ENCODE data around the gene TRIML2.

The TRIML2 gene

DNA sequence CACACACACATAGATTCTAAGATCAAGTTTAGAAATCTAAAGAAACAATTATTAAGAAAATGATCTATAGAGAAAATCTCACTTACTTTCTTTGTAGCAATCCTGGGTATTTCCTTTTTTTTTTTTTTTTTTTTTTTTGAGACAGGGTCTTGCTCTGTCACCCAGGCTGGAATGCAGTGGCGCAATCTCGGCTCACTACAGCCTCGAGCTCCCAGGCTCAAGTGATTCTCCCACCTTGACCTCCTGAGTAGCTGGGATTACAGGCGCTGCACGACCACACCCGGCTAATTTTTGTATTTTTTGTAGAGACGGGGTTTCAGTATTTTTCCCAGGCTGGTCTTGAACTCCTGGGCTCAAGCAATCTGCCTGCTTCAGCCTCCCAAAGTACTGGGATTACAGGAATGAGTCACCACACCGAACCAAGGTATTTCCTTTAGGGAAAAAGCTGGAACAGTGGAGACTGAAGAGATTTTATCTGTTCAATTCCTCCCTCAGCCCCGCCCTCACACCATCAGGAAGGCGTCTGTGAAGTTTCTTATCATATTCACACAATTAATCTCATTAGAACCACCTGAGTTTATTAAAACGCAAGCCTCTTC lies at the start of gene TRIML2:
Gene TRIML2 (minus strand): TSS at position 447 of the 599 bp plus-strand sequence. CDS start 4,235 bp downstream, outside the sequence.
- DNase-seq (ENCODE audit: low spot score): no peak

DNA sequence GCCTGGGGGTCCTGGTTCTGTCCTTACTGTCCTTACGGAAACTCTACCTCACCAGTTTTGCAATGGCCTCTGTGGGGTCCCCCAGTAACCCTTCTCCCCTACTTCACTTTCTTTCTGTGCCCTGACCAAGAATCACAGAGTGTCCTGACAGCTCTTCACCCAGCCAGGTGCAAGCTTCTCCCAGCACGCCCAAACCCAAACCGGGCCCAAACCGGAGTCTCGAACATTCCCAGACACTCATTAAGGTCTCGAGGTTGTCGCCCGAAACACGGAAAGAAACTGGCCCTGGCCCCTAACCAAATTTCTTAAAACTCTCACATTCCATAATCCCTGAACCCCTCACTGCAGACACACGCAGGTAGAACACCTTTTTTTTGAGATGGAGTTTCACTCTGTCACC lies 48.9 kb upstream of the TRIML2 start:
- DNase-seq (ENCODE audit: low spot score): no peak

- DNase-seq (ENCODE audit: low spot score): no peak
Observed at GRCh38 chr4:188154668-188155405, 45.4 kb upstream of the TRIML2 start.

GRCh38 chr4:188147776-188148175 lies 38.4 kb upstream of the TRIML2 start:
- DNase-seq (ENCODE audit: low spot score): no peak

DNA sequence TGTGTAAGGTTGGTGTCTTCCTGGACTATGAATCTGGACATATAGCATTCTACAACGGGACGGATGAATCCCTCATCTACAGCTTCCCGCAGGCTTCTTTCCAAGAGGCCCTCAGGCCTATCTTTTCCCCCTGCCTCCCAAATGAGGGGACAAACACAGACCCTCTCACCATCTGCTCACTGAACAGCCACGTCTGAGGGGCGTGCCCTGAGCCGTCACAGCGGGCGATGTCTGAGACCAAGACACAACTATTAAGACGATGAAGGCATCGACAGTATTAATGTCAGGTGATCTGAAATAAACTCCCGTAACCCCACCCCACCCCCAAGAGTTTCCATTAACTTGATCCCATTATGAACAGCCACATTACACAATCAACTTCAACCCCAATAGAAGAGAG lies 37.8 kb upstream of the TRIML2 start:
- no peak for DNase-seq (ENCODE audit: low spot score)

- no peak for DNase-seq (ENCODE audit: low spot score)
Observed at GRCh38 chr4:188146618-188147017, 37.2 kb upstream of the TRIML2 start.

DNA sequence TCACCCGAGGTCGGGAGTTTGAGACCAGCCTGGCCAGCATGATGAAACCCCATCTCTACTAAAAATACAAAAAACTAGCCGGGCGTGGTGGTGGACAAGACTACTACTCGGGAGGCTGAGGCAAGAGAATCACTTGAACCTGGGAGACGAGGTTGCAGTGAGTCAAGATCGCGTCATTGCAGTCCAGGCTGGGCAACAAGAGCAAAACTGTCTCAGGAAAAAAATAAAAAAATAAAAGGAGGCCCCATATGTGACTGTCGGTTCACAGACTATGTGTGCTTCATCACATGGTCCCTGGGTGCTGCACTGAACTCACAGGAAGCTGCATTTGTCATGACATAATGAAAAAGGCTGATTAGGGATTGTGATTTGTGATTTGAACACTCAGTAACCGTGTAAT lies 36.2 kb upstream of the TRIML2 start:
- no peak for DNase-seq (ENCODE audit: low spot score)

- no peak for DNase-seq (ENCODE audit: low spot score)
Observed at GRCh38 chr4:188143731-188144130, 34.3 kb upstream of the TRIML2 start.

- DNase-seq (ENCODE audit: low spot score): no peak
Observed at GRCh38 chr4:188139671-188140070, 30.3 kb upstream of the TRIML2 start.

- no peak for DNase-seq (ENCODE audit: low spot score)
Observed at GRCh38 chr4:188139141-188139540, 29.7 kb upstream of the TRIML2 start, which contains the start of gene TRIML1. TSS of gene TRIML1 (plus strand) at chr4:188139441. CDS start at chr4:188139559, 118 bp downstream.

- DNase-seq (ENCODE audit: low spot score): no peak
Observed at GRCh38 chr4:188138227-188138626, 28.8 kb upstream of the TRIML2 start.

DNA sequence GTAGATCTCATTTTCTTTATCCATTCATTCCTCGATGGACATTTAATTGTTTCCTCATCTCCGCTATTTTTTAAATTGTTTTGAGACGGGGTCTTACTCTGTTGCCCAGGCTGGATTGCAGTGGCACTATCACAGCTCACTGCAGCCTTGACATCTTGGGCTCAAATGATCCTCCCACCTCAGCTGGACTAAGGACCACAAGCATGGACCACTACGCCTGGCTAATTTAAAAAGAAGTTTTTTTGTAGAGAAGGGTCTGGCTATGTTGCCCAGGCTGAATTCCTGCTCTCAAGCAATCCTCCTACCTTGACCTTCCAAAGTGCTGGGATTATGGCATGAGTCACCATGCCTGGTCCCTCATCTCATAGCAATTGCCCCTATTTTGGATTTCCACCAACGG lies 22.8 kb upstream of the TRIML2 start:
- DNase-seq (ENCODE audit: low spot score): no peak

GRCh38 chr4:188130355-188130754 lies 21.0 kb upstream of the TRIML2 start:
- no peak for DNase-seq (ENCODE audit: low spot score)

GRCh38 chr4:188127214-188127874 lies 17.9 kb upstream of the TRIML2 start:
- no peak for DNase-seq (ENCODE audit: low spot score)

DNA sequence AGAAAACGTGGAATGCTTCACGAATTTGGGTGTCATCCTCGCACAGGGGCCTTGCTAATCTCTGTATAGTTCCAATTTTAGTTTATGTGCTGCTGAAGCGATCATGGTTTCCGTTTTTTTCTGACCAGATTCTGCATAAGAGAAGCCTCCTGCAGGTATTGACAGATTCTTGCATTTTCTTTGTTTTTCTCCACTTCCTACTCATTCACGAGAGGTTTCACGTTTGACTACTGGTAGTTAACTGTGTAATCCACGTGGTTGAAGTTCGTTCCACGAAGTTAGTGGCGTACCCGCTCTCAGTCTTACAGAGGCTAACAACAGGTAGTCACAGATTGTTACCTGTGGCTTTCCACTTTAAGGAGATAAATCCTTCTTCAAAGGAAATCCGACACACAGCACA lies 12.1 kb upstream of the TRIML2 start:
- DNase-seq (ENCODE audit: low spot score): no peak

DNA sequence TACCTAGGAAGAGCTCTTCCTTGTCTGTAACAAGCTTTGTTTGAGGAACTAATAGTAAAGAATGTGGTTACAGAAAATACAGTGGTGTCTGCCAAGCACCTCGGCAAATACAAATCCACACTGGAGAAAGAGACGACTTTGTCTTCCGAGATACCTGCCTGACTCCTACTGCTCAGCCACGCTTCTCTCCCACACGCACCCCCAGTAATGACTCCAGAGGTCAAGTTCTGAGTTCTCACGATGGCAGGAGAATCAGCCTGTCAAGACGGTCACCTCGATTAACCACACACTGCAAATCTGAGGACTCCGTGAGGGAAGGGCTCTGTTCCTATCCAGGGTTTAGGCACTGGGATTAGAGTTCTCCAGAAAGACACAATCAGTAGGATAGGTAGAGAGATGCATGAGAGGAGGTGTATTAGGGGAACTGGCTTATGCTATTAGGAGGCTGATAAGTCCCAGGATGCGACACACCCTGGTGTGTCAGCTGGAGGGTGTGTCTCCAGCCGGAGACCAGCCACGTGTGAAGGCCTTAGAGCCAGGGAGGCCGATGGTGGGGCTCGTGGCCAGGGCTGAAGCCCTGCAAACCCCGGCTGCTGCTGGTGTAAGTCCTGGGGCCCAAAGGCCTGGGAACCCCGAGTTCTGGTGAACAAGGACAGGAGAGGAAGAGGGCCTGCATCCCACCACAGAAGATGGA lies 8.4 kb upstream of the TRIML2 start:
- DNase-seq (ENCODE audit: low spot score): no peak

- DNase-seq (ENCODE audit: low spot score): no peak
Observed at GRCh38 chr4:188113156-188113555, 3.8 kb upstream of the TRIML2 start.

DNA sequence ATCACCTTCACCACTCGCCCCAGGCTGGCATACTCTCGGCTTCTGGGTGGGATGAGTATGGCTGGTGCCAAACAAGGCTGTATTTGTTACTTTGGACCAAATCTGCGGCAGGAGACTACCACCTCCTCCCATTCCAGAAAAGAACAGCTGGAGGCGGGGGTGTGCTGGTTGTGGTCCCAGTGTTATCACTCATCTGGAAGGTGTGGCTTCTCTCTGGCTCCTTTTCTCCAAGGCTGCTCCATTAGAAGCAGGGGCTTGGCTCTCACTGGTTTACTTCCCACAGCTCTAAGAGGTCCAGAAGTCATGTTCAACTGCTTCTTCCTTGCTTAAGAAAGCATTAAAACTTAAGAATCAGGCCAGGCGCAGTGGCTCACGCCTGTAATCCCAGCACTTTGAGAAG lies 2.6 kb upstream of the TRIML2 start:
- no peak for DNase-seq (ENCODE audit: low spot score)

- DNase-seq (ENCODE audit: low spot score): no peak
Observed at GRCh38 chr4:188110741-188111471, 1.5 kb upstream of the TRIML2 start.

GRCh38 chr4:188110036-188110435 lies 633 bp upstream of the TRIML2 start:
- DNase-seq (ENCODE audit: low spot score): no peak

DNA sequence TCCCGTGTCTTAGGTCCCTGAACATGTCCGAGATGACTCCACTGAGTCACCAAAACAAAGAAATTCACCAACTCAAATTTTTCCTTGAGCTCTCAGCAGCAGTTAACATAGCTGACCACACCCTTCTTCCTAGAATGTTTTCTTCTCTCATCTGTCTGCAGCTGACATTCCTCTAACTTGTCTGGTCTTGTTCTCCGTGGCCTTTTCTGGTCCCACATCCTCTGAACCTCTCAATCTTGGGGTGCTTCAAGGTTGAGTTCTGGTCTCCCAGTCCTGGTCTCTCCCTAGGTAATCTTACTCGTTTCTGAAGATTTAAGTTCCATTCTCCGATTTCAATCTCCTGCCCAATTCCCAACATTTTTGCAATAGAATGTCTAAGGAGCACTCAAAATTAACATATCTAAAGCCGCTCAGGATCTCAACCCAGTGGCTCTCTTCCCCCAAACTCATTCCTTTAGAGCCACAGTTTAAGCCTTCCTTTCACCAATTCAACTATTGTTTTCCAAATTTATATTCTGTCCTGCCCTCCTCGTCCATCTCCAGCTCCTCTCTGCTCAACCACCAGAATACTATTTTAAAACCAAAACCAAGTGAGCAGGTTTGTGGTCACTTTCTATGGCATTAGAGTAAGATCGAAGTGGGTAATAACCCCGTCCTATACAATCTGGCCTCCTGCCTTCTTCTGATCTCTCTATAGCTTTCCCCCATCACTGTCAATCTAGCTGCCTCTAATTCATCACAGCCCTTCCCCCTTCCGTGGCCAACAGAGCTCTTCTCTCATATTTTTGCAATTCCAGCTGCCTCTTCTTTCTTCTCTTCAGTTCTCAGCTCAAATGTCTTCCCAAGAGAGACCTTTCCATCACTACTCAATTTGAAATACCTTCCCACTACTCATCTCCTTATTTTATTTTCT lies 1.2 kb downstream of the TRIML2 start:
- no peak for DNase-seq (ENCODE audit: low spot score)

Measured in CD4-positive, alpha-beta T cell treated with Interleukin-6 at 100 ng/mL for 8 hours (primary cell).